ENCODE data around the gene LAMB1.

Gene LAMB1

DNA sequence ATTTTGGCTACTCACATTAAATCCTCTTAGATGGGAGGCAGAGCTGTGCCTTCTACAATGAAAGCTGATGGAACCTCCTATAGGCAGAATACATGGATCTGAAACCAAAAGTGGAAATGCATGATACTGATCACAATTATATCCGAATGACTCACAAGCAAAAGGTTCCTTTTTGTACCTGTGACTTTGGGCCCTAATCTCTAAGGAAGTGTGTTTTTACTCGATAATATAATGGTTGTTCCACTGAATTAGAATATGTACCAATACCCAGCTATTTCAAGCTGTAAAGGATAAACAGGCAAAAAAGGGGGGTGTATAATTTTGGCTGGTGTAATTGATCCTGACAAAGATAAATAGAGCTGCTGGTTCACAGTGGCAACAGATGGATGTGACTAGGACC, 17.6 kb upstream of the LAMB1 start:
- no peak for FAIRE-seq
- DNase-seq (ENCODE audit: extremely low spot score, insufficient read length, low read depth), result no peak

DNA sequence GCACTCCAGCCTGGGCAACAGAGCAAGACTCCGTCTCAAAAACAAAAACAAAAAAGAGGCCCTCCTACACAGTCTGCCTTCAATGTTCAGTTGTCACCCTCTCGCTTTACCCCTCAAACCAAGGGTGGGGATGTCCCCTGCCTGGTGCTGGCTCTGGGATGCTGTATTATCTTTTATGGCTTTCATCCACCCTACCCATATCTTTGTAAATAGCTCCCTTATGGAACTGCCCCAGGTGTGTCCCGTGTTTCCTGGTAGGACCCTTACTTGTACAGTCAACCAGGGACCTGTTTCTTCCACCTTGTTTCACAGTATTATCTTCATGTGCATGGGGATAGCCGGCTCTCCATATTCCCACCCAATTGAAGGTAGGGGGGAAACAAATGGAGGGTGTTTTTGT, 15.7 kb upstream of the LAMB1 start:
- DNase-seq (ENCODE audit: extremely low spot score, insufficient read length, low read depth) (no peak), FAIRE-seq (no peak)

DNA sequence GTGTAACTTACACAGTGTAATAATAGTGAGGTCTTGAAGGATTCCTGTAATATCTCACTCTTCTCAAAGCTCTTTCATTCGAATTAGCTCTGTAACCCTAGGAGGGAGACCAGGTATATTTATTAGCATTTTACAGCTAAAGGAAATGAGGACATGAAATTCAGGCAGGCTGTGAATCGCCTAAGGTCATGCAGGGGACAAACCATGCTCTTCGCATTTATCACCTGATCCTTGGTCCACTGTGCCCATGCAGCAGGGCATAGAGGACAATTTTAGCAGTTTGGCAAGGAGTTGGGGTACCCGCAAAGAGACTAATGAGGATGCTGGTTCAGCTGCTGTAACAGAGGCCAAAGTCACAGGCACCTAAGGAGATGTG, 14.8 kb upstream of the LAMB1 start:
- no peak for FAIRE-seq
- no peak for DNase-seq (ENCODE audit: extremely low spot score, insufficient read length, low read depth)

DNA sequence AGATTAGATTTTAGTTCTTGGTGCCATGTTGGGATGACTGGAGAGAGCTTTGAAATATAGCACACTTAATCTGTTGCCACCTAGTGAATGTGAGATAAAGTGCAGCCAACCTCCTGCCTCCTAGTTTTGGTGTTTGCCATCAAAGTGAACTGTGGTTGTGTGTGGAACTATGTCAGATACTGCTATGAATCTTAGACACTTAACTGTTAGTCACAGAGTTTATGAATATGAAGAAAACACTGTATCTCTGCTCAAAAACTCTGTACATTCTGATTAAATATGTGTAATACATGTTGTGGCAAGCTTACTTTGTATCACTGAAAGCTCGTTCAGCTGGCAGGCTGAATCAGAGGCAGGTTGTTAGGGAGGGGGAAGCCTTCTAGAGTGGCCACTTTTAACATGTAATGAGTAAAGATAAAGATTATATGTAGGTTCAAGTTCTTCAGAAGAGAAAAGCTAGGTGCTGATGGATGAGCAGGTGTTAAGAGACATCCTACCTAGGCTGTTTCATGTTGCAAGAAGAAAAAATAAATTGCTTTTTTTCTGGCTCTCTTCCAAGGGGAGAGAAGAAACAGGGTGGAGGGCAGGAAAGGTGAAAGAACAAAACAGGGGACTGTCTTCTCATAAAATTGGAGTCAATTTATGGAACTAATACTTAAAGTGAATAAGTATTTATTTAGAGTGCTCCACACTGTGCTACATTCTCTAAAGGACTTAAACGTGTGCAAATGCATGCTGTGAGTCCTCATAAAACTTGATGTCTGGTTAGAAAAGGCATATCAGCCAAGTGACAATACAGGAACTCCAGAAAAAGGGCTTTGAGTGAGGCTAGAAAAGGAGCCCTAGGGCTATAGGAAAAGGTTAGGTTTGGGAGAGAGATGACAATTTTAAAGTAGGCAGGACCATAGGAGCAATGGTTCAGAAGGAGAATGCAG, 14.1 kb upstream of the LAMB1 start:
- DNase-seq (ENCODE audit: extremely low spot score, insufficient read length, low read depth) (no peak), FAIRE-seq (no peak)

DNA sequence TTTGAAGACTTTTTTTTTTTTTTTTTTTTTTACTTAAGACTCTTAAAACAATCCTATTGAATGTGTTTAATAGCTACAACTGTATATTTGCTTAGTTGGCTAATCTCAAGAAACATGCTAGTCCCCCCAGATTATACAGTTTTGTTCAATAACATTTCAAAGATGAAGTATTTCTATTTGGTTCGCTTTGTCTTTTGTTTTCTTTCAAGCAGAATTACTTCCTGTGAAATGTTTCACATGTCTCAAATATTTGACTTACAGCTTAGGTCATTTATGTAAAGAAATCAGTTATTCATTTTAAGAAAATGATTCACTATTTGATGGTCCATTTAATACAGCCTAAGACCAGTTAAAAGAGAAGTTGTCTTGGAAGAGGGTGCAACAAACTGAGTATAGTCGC, 12.8 kb upstream of the LAMB1 start:
- FAIRE-seq, result no peak

DNA sequence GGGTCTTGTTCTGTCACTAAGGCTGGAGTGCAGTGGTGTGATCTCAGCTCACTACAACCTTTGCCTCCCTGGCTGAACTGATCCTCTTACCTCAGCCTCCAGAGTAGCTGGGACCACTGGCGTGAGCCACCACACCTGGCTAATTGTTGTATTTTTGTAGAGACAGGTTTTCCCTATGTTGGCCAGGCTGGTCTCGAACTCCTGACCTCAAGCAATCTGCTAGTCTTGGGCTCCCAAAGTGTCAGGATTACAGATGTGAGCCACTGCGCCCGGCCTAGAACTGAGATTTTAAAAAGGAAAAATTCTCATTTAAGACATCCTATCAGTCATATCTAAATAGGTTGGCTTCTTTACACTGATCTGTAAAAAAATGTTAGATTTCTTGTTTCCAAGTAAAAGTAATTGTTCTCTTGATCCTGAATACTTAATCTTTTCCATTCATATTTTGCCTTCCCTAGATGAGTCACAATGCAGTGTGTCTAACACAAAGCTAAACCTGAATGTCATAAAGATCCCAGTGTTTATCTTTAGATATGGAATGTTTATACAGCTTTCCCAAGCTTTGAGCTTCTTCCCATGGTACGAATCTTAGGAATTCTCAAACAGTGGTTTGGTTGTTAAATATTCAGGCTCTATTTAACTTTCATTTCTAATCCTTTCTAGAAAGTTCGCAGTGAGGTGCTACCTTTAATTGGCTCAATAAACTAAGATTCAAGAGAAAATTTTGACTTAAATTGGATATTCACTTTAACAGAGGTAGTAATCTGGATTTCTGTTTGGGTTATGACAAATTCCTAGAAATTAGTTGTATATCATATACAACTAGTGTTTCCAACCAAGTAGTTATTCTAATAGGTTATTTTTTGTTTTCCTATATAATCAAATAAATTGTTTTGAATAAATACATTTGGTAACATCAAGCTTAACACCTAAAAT, 12.1 kb upstream of the LAMB1 start:
- DNase-seq (ENCODE audit: extremely low spot score, insufficient read length, low read depth), result no peak

More for the DNA sequence above, 12.8 kb upstream of the LAMB1 start:
- no peak for DNase-seq (ENCODE audit: extremely low spot score, insufficient read length, low read depth)

DNA sequence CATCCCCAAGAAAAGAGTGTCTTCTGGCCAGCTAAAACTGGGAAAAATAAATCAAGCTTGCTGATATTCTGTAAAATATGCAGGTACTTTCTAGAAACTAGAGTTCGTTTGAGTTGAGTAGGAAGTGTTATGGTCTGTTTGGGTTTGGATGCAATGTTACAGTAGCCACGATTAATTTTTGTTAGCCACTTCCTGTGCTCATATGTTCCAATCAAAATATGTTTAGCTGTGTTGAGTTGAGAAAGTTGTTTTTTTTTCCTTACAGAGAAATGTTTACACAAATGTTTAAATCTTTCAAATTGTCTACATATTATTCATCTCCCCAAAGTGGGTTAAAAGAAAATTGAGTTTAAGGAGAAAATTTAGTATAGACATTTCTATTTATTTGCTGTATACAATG, 11.3 kb upstream of the LAMB1 start:
- DNase-seq (ENCODE audit: extremely low spot score, insufficient read length, low read depth) (no peak), FAIRE-seq (no peak)

More for the DNA sequence above, 12.1 kb upstream of the LAMB1 start:
- FAIRE-seq, result no peak

DNA sequence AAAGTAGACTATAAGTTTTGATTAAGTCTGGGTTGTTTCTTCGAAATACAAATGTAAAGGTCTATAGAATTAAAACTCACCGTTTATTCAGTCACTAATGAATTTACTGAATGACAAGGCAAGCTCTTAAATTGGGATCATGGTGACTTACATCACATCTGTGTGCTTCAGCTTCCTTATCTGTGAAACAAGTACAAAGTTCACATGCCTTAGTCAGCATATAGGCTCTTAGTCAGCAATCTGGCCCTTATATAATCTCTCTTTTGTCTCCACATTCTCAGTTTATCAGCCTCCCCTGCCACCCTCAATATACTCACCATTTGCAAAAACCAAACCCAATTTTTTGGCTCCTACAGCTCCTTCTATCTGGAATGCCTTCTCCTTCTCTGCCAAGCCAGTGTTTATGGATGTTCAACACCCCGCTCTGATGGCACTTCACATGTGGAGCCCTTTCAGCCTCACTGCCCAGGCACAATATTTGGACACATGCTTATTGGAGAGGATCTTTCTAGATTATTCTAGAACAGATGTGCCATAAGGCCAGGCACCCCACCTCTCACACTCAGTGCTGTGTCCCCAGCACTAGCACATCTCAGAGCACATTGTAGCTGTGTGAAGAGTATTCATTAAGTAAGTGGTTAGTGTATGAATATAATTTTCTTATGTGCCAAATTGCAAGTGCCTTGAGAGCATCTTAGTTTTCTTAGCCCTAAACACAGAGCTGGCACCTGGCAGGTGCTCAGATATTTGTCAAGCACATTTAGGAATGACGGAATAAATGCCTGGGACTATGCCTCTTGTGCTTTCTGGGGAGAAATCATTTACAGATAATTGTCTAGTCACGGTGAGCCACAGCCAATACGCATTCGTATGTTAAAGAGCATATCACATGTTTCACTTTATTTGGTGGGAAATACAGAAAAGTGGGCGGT, 9.8 kb upstream of the LAMB1 start:
- DNase-seq (ENCODE audit: extremely low spot score, insufficient read length, low read depth) (no peak), FAIRE-seq (no peak)

DNA sequence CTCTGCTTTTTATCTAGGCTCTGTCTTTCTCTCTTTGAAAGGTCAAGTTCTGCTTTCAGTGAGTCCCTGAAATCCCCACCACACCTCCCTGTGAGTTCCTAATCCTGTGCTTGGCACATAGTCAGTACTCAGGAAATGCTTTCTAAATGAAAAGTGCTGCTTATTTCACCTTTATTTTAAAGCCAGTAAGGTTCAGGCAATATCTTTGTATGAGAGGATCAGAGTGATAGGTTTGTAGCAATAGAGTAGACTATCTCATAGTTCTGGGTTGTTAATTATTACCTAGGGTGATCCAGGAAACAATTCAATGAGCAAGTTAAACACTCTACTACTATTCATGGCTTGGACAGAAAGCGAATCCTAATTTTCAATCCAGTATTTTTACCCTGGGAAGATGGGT, 7.4 kb upstream of the LAMB1 start:
- FAIRE-seq (no peak), DNase-seq (ENCODE audit: extremely low spot score, insufficient read length, low read depth) (no peak)

DNA sequence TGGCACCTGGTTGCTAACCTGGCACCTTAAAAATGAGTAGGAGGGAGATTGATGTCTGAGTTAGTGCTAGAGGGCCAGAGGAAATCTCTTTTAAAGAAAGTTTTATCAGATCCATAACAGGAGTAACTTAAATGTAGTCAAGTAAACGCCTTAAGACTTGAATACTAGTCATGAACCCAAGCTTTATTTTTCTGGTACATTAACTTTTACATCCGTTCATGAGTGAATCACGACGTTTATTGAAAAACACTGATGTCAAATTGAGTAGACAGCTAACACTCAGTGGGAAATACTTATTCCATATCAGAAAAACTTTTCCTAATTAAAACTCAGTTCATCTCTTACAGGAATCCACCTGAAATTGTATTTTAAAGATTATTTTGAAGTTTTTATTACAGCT, 6.9 kb upstream of the LAMB1 start:
- DNase-seq (ENCODE audit: extremely low spot score, insufficient read length, low read depth) (no peak), FAIRE-seq (no peak)

DNA sequence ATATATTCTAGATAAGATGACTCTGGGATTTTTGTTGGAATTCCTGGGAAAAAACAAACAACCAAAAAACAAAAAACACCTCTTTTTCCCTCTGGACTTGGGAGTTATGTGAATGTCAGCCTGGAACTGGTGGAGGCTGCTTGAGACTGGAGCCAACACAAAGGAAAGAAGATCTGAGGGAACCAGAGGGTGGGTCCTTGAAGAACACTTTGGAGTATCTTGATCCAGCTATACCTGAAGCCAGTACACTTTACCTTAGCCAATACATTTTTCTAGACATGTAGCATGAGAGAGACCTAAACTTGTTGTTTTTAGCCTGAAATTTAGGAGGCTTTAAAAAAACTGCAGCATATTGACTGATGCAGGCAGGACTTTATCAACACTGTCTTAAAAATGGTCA, 5.9 kb upstream of the LAMB1 start:
- no peak for DNase-seq (ENCODE audit: extremely low spot score, insufficient read length, low read depth)
- no peak for FAIRE-seq

DNA sequence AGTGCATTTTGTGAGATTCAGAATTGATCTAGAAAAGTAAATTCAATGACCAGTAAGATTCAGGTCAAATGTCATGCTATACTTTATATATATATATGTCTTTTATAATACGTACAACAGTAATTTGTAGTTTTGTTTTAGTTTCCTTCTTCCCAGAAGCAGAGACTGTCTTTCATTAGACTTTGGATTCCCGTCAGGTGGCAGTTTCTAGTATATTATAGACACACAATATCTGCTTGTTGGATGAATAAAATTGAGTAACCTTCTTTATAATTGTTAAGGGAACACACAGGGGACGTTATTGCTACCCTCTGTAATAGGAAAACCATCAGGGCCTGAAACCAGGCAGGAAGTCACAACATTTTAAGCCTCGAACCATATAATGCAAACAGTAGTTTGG, 5.3 kb upstream of the LAMB1 start:
- no peak for FAIRE-seq

DNA sequence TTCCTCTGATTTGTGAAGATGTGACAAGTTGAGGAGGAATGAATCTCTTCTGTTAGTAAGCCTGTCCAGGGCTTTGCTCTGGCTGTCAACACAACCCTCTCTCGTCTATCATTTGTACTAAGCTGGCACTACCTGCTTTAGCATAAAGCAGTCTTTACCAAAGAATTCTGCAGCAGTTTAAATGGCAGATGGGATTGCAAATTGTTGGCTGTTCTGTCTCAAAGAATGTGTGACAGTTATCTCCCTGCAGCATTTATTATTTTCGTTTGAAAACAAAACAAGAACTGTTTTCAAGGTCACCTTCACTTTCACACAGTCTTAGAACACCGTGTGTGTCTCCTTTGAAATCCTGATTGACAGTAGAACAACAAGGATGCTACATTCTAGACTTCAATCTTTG, 4.8 kb upstream of the LAMB1 start:
- no peak for FAIRE-seq

More for the DNA sequence above, 5.3 kb upstream of the LAMB1 start:
- no peak for DNase-seq (ENCODE audit: extremely low spot score, insufficient read length, low read depth)

DNA sequence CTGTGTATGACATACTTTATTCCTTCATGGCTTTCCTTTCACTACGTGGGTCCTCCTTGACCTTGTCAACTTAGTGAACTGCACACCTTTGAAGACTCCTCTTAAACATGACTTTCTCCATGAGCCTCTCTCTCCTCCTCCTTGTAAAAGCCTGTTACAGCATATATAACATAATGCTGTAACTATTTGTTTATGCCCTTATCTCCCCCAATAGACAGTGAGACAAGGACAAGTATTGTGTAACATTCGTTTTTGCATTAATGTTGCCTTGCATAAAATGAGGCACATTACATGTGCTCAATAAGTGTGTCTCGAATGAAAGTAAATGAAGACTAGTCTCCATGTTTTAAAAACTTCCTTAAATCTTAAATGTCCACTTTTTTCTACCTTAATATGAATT, 4.3 kb upstream of the LAMB1 start:
- no peak for FAIRE-seq
- no peak for DNase-seq (ENCODE audit: extremely low spot score, insufficient read length, low read depth)

More for the DNA sequence above, 4.8 kb upstream of the LAMB1 start:
- DNase-seq (ENCODE audit: extremely low spot score, insufficient read length, low read depth), result no peak

DNA sequence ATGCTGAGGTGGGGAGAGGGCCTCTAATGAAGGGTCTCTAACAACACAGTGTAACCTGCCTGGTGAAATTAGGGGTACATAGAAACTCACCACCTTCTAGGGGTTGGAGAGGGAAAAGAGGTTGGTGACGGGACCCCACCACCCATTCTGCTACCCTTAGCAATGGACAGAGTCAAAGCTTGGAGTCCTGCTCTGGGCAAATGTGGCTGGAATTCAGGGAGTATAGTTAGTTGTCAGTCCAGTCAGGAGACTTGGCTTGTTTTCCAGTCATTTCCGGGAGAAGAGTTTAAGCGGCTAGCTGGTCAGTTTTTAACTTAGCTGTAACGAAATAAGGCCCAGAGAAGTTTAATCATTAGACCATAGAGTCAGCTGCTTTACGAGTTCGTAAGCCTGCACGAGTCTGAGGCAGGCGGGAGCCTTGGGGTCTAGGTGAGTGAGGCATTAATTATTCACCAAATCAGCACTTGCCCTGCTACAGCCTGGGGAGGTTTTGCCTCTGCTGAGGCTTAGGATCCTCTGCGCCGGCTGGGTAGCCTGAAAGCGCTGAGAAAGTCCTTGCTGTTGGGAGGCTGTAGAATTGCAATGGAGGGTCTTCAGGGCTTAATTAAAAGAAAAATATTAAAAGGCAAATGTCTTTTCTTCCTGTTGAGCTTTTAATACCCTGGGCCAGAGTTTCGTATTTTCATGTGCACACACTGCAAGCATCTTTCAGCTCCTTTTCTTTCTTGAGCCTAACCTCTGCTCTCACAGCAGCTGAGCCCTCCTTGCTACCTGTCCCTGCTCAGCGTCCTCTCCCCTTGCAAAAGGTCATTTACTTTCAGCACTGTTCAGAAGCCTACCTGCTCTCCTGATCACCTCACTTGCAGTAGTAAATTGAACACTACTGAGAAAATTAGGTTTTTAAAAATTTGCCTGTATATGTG, 1.5 kb upstream of the LAMB1 start:
- DNase-seq (ENCODE audit: extremely low spot score, insufficient read length, low read depth) (no peak), FAIRE-seq (no peak)

DNA sequence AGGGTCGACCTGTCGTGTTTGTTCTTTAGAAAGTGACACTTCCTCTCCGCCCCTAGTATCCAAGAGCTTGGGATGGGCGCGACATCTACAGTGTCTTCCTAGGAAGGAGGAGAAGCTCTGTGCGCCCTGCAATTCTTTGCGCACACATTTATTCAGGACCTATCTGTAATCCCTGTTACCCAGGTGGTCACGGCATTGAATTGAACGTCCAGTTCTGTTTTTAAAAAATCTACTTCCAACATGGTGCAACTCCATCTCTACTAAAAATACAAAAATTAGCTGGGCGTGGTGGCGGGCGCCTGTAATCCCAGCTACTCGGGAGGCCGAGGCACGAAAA, 606 bp upstream of the LAMB1 start:
- FAIRE-seq, result no peak
- no peak for DNase-seq (ENCODE audit: extremely low spot score, insufficient read length, low read depth)

DNA sequence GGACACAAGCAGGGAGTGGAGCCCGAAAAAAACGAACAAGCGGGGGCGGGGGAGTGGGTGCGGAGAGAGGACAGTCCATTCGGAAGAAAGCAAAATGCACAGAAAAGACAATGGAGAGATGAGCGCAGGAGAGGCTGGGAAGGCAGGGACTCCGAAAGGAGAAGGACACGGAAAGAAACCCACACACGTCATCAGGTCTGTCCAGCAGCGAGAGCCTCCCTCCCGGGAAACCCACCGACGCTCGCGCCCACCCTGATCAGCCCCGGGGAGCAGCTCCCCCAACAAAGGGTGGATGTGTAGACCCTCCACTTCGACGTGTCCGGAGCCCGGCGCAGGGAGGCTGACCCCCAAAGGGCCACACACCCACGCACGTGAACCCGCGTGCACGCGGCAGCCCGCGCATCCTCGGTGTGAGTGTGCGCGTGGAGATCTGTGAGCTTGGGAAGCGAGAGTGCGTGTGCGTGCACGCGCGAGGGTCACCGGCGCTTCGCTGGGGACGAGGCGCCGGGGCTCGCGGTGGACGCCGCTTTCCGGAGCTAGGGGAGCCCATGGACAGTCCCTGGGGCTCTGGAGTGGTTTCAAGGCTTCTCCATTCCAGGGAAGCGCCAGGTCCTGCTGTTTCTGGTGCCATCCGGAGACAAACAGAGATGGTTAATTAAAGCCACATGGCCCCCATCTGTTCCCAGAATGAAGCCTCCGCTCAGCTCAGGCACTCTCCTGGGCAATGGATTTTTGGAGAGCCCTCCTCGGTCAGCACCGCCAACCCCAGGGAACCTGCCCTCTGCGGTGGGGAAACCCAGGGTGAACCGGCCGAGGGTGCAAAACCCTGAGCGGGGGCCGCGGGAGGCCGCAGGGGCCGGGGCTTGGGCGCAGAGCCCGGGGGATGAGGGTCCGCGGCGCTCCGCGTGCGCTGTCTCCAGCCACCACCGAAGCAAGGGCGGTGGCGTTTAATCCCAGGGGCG, 916 bp downstream of the LAMB1 start:
- no peak for FAIRE-seq

More for the DNA sequence above, 916 bp downstream of the LAMB1 start:
- DNase-seq (ENCODE audit: extremely low spot score, insufficient read length, low read depth), result no peak
